Measurements from ENCODE around the gene B4GALNT3.

GRCh38 chr12:517538-517937 lies 57.8 kb downstream of the B4GALNT3 start:
- no peak for TF ChIP-seq CTCF (conservative IDR thresholded peaks at IDR 0.05 in 1 of 2, IDR thresholded peaks at IDR 0.05 in 1 of 2; ENCODE audit: low read depth in 1 of 2, low read length in 2 of 2)
- no peak for TF ChIP-seq EZH2 (IDR thresholded peaks at IDR 0.05; ENCODE audit: low read length, missing control alignments)

Data from fibroblast of lung (primary cell).